PC-3 (cell line): ENCODE data around the gene A3GALT2. TPM values are rescaled to one million over a fixed set of nuclear protein-coding genes. Genes with fewer than 3 reads are reported as not detected.

Experiments
- ATAC-seq: fragments of 200-7000 bp; cut with Tn5 transposase; 2 replicates; pipeline ENCODE4 v1.9.1; 2020; ENCODE audit warnings: mild to moderate bottlenecking, moderate library complexity
- BruUV-seq: library from RNA; stranded (reverse); fragments of 400-500 nt; replicated peaks from 2 replicates; lab custom pipeline; 2021; lab: Mats Ljungman, UMichigan
- CTCF ChIA-PET: fragments of 300-600 bp; sonication (Branson Sonifier 250); formaldehyde crosslinking; loops from one replicate; lab custom pipeline; 2022; ENCODE audit warnings: antibody characterized with exemption; lab: Charles Lee
- POLR2A ChIA-PET: fragments of 300-600 bp; sonication (Branson Sonifier 250); formaldehyde crosslinking; loops from one replicate; lab custom pipeline; 2022; ENCODE audit warnings: antibody characterized with exemption; ENCODE audit not compliant: unreplicated experiment; lab: Charles Lee
- DNase-seq: peaks from one replicate; pipeline ENCODE4 v3.0.0-alpha.2; 2015
- H2AFZ ChIP-seq: fragments of 300-600 bp; sonication (generic); 2 replicates; pipeline ENCODE4 v1.6.0; 2016; ENCODE audit warnings: antibody characterized with exemption, low read length
- H3F3A ChIP-seq: fragments of 300-600 bp; sonication (generic); one replicate; pipeline ENCODE4 v1.6.0; 2017; ENCODE audit warnings: antibody characterized with exemption, low read length, control low read depth, mild to moderate bottlenecking; ENCODE audit not compliant: unreplicated experiment
- H3K27ac ChIP-seq: fragments of 300-600 bp; sonication (generic); 2 replicates; pipeline ENCODE4 v1.5.1; 2016; ENCODE audit warnings: mild to moderate bottlenecking, low read length
- H3K27me3 ChIP-seq: fragments of 300-600 bp; sonication (generic); 2 replicates; pipeline ENCODE4 v1.6.1; 2016; ENCODE audit warnings: low read length, mixed read lengths
- H3K36me3 ChIP-seq: fragments of 300-600 bp; sonication (generic); 2 replicates; pipeline ENCODE4 v1.6.1; 2016; ENCODE audit warnings: low read depth, mixed run types, low read length, mixed read lengths
- H3K4me1 ChIP-seq: fragments of 300-600 bp; sonication (generic); 2 replicates; pipeline ENCODE4 v1.5.1; 2016; ENCODE audit warnings: low read length; ENCODE audit not compliant: insufficient read depth
- H3K4me2 ChIP-seq: fragments of 300-600 bp; sonication (generic); 2 replicates; pipeline ENCODE4 v1.6.0; 2016; ENCODE audit warnings: low read length
- H3K4me3 ChIP-seq: fragments of 300-600 bp; sonication (generic); 2 replicates; pipeline ENCODE4 v1.5.1; 2016; ENCODE audit warnings: mild to moderate bottlenecking, low read length, mixed read lengths
- H3K79me2 ChIP-seq: fragments of 300-600 bp; sonication (generic); 2 replicates; pipeline ENCODE4 v1.6.1; 2017; ENCODE audit warnings: low read length, mixed read lengths
- H3K9ac ChIP-seq: fragments of 300-600 bp; sonication (generic); 2 replicates; pipeline ENCODE4 v1.6.0; 2016; ENCODE audit warnings: mild to moderate bottlenecking, low read length
- H3K9me2 ChIP-seq: fragments of 300-600 bp; sonication (generic); replicated peaks from 2 replicates; pipeline ENCODE4 v1.6.1; 2016; ENCODE audit warnings: mixed run types, low read length, mixed read lengths
- H3K9me3 ChIP-seq: fragments of 300-600 bp; sonication (generic); 2 replicates; pipeline ENCODE4 v1.6.1; 2016; ENCODE audit warnings: low read length, mixed read lengths
- H4K20me1 ChIP-seq: fragments of 300-600 bp; sonication (generic); 2 replicates; pipeline ENCODE4 v1.6.1; 2016; ENCODE audit warnings: low read length, mixed read lengths
- CTCF ChIP-seq: fragments of 300-600 bp; sonication (generic); conservative IDR thresholded peaks from 2 replicates; pipeline ENCODE4 v1.5.1; 2017; ENCODE audit warnings: antibody characterized with exemption, low read depth, mild to moderate bottlenecking, low read length
- EZH2 ChIP-seq: fragments of 300-600 bp; sonication (generic); IDR thresholded peaks from one replicate; pipeline ENCODE4 v1.6.1; 2017; ENCODE audit warnings: antibody characterized with exemption, mild to moderate bottlenecking, low read length; ENCODE audit not compliant: unreplicated experiment
- EZH2phosphoT487 ChIP-seq: fragments of 300-600 bp; sonication (generic); IDR thresholded peaks from 2 replicates; pipeline ENCODE4 v1.6.1; 2018; ENCODE audit warnings: mild to moderate bottlenecking, antibody characterized with exemption, low read length, borderline replicate concordance
- intact Hi-C: fragments of 100-400 bp; cut with micrococcal nuclease; formaldehyde crosslinking; loops from 2 replicates; pipeline ENCODE4 v1.9.0; 2023
- total RNA-seq: library from RNA; depleted of rRNA; stranded (reverse); fragments of >200 nt; gene quantifications from 2 replicates; pipeline ENCODE4 v1.2.3, GENCODE V29; 2014

A3GALT2 gene
- total RNA-seq, 1 experiment from 2014 or later, result not detected

- CTCF ChIA-PET, result no interaction called here
- Histone ChIP-seq H4K20me1 (no peaks in the 10 kb centered on the region), H3K9me2 (no peaks in the 10 kb centered on the region)
Observed at GRCh38 chr1:33286451-33287185, 34.3 kb downstream of the A3GALT2 start.

DNA sequence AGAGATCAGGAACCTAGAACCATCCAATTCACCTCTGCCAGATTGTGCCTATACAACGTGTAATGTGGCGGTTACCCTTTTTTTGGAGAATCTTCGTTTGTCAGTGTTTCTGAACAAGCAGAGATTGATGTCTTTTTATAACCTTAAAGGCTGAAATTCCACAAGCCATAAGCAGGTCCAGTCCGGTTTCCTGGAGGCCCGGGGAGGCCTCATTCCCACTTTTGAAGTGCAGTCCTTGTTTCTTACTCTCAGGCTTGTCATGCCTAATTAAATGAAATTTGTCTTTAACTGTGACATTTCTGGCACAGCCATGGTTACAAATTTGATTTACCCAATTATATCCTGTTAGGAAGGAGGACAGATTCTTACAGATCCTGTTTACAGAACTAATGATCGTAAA, 36.8 kb downstream of the A3GALT2 start:
- no peaks in the 10 kb centered on the region for H3K9me3 ChIP-seq
- H3K4me1 ChIP-seq, result no peaks in the 10 kb centered on the region
- POLR2A ChIA-PET, result no interaction called here
- no peaks in the 10 kb centered on the region for H3K79me2 ChIP-seq
- intact Hi-C loops, result no loop called here
- no TSS peak for BruUV-seq
- CTCF ChIA-PET, result no interaction called here
- H3K36me3 ChIP-seq, result no peaks in the 10 kb centered on the region
- H3K9ac ChIP-seq, result no peak overlapping the region
- ATAC-seq (no peak), DNase-seq (no peak)
- no peak overlapping the region for H3K27ac ChIP-seq
- no peaks in the 10 kb centered on the region for H3K9me2 ChIP-seq
- no peak for TF ChIP-seq EZH2
- no peak for TF ChIP-seq CTCF
- no peak for TF ChIP-seq EZH2phosphoT487
- no peaks in the 10 kb centered on the region for H3F3A ChIP-seq
- no peaks in the 10 kb centered on the region for H4K20me1 ChIP-seq
- no peak overlapping the region for H2AFZ ChIP-seq
- H3K27me3 ChIP-seq, result no peaks in the 10 kb centered on the region
- H3K4me2 ChIP-seq, result no peak overlapping the region
- no peak overlapping the region for H3K4me3 ChIP-seq

More at GRCh38 chr1:33286451-33287185, 34.3 kb downstream of the A3GALT2 start:
- no peak overlapping the region for H3K4me2 ChIP-seq
- H2AFZ ChIP-seq, result no peak overlapping the region
- no peak overlapping the region for H3K27ac ChIP-seq
- H3K4me3 ChIP-seq, result no peak overlapping the region
- H3K9me3 ChIP-seq, result no peaks in the 10 kb centered on the region
- TF ChIP-seq EZH2 (no peak), CTCF (no peak), EZH2phosphoT487 (no peak)
- POLR2A ChIA-PET, result interaction anchor here (0.7 kb wide), 1 partner anchor 59 kb away, joined by 12 read pairs; no protein-coding TSS in a partner anchor
- no peaks in the 10 kb centered on the region for H3K4me1 ChIP-seq
- no peaks in the 10 kb centered on the region for H3K36me3 ChIP-seq
- ATAC-seq, result no peak
- BruUV-seq, result no TSS peak
- no peak overlapping the region for H3K9ac ChIP-seq
- DNase-seq, result no peak
- intact Hi-C loops, result no loop called here
- no peaks in the 10 kb centered on the region for H3K27me3 ChIP-seq
- no peaks in the 10 kb centered on the region for H3K79me2 ChIP-seq
- H3F3A ChIP-seq, result no peaks in the 10 kb centered on the region

GRCh38 chr1:33282791-33283190, 38.1 kb downstream of the A3GALT2 start:
- no peaks in the 10 kb centered on the region for H3K4me1 ChIP-seq
- intact Hi-C loops, result no loop called here
- H3K9me2 ChIP-seq, result no peaks in the 10 kb centered on the region
- H3F3A ChIP-seq, result no peaks in the 10 kb centered on the region
- no peaks in the 10 kb centered on the region for H3K79me2 ChIP-seq
- DNase-seq (no peak), ATAC-seq (no peak)
- no peaks in the 10 kb centered on the region for H3K9me3 ChIP-seq
- ChIA-PET POLR2A (no interaction called here), CTCF (no interaction called here)
- BruUV-seq, result no TSS peak
- H2AFZ ChIP-seq, result no peak overlapping the region
- no peaks in the 10 kb centered on the region for H3K36me3 ChIP-seq
- TF ChIP-seq EZH2 (no peak), EZH2phosphoT487 (no peak), CTCF (no peak)
- no peak overlapping the region for H3K4me2 ChIP-seq
- no peak overlapping the region for H3K27ac ChIP-seq
- no peaks in the 10 kb centered on the region for H4K20me1 ChIP-seq
- H3K27me3 ChIP-seq, result no peaks in the 10 kb centered on the region
- no peak overlapping the region for H3K9ac ChIP-seq
- H3K4me3 ChIP-seq, result no peak overlapping the region
